ENCODE data around the gene CPE. TPM values are rescaled to one million over a fixed set of nuclear protein-coding genes. Genes with fewer than 3 reads are reported as not detected.

The CPE gene
- total RNA-seq, 6 donors from 2014 or later: 4.2 to 53.7 (median 23.3) TPM

GRCh38 chr4:165520086-165520485 lies 141.3 kb downstream of the CPE start:
- no peak overlapping the region for H3K27ac ChIP-seq
- H3K4me1 ChIP-seq: peaks cover 0 to 5% (median 0%) of the 10 kb centered on the region in 4 donors
- 87 to 89% methylated on average over 4 of the region's 4 CpGs for WGBS, 2 donors
- no peak overlapping the region for H3K4me3 ChIP-seq
- TF ChIP-seq EP300 (IDR thresholded peaks at IDR 0.05) (no peak), POLR2AphosphoS5 (IDR thresholded peaks at IDR 0.05) (no peak), POLR2A (IDR thresholded peaks at IDR 0.05) (no peak), CTCF (IDR thresholded peaks at IDR 0.05) (no peak)
- H3K36me3 ChIP-seq: no peaks in the 10 kb centered on the region
- no peak for DNase-seq
- H3K9me3 ChIP-seq: no peaks in the 10 kb centered on the region
- no peak for ATAC-seq (ENCODE audit: low FRiP score in 2 of 2)
- no peaks in the 10 kb centered on the region for H3K27me3 ChIP-seq

GRCh38 chr4:165522050-165522449 lies 143.2 kb downstream of the CPE start:
- H3K27me3 ChIP-seq: no peaks in the 10 kb centered on the region
- no peaks in the 10 kb centered on the region for H3K4me1 ChIP-seq
- no peak overlapping the region for H3K4me3 ChIP-seq
- ATAC-seq (ENCODE audit: low FRiP score in 2 of 2) (no peak), DNase-seq (no peak)
- H3K9me3 ChIP-seq: no peaks in the 10 kb centered on the region
- H3K27ac ChIP-seq: no peak overlapping the region
- WGBS, 2 donors: 83 to 93% methylated on average over 1 of the region's 1 CpG
- no peaks in the 10 kb centered on the region for H3K36me3 ChIP-seq
- TF ChIP-seq EP300 (IDR thresholded peaks at IDR 0.05) (no peak), POLR2AphosphoS5 (IDR thresholded peaks at IDR 0.05) (peak in 1 of 2 donors; percentile 43)

- H3K9me3 ChIP-seq: no peaks in the 10 kb centered on the region
- no peak overlapping the region for H3K4me3 ChIP-seq
- H3K36me3 ChIP-seq: no peaks in the 10 kb centered on the region
- no peaks in the 10 kb centered on the region for H3K4me1 ChIP-seq
- WGBS, 2 donors: 92 to 94% methylated on average over 9 of the region's 9 CpGs
- ATAC-seq (ENCODE audit: low FRiP score in 2 of 2) (peak in 1 of 2 donors; percentile 92), DNase-seq (no peak)
- no peak overlapping the region for H3K27ac ChIP-seq
- no peak for TF ChIP-seq POLR2A (IDR thresholded peaks at IDR 0.05)
- no peak for TF ChIP-seq CTCF (IDR thresholded peaks at IDR 0.05)
- no peak for TF ChIP-seq EP300 (IDR thresholded peaks at IDR 0.05)
- TF ChIP-seq POLR2AphosphoS5 (IDR thresholded peaks at IDR 0.05): no peak
- no peaks in the 10 kb centered on the region for H3K27me3 ChIP-seq
Observed at GRCh38 chr4:165524532-165525190, 145.9 kb downstream of the CPE start.

GRCh38 chr4:165532976-165533375 lies 154.2 kb downstream of the CPE start:
- TF ChIP-seq POLR2AphosphoS5 (IDR thresholded peaks at IDR 0.05) (no peak), POLR2A (IDR thresholded peaks at IDR 0.05) (no peak), CTCF (IDR thresholded peaks at IDR 0.05) (no peak), EP300 (IDR thresholded peaks at IDR 0.05) (no peak)
- WGBS, 2 donors: 87 to 89% methylated on average over 4 of the region's 4 CpGs
- H3K27me3 ChIP-seq: no peaks in the 10 kb centered on the region
- H3K4me3 ChIP-seq: no peak overlapping the region
- H3K36me3 ChIP-seq: no peaks in the 10 kb centered on the region
- no peak for ATAC-seq (ENCODE audit: low FRiP score in 2 of 2)
- no peak for DNase-seq
- H3K9me3 ChIP-seq: no peaks in the 10 kb centered on the region
- no peaks in the 10 kb centered on the region for H3K4me1 ChIP-seq
- H3K27ac ChIP-seq: no peak overlapping the region

GRCh38 chr4:165537028-165537648 lies 158.3 kb downstream of the CPE start:
- Histone ChIP-seq H3K27ac (no peak overlapping the region), H3K36me3 (no peaks in the 10 kb centered on the region), H3K27me3 (no peaks in the 10 kb centered on the region), H3K4me3 (no peak overlapping the region), H3K4me1 (no peaks in the 10 kb centered on the region), H3K9me3 (no peaks in the 10 kb centered on the region)
- DNase-seq: no peak
- ATAC-seq (ENCODE audit: low FRiP score in 2 of 2): peak in 1 of 2 donors; percentile 83
- TF ChIP-seq CTCF (IDR thresholded peaks at IDR 0.05): peak; percentile 56 to 73 (median 71)
- TF ChIP-seq POLR2AphosphoS5 (IDR thresholded peaks at IDR 0.05): no peak
- WGBS, 2 donors: 58 to 59% methylated on average over 6 of the region's 6 CpGs
